Vagina (tissue), 2 donors: ENCODE results near the gene ZNF318. TPM values are rescaled to one million over a fixed set of nuclear protein-coding genes. Genes with fewer than 3 reads are reported as not detected.

ENCODE experiments used
- DNase-seq, 2 donors: peaks; one replicate each; pipeline ENCODE4 v3.0.0-alpha.2; 2017; ENCODE audit errors: extremely low spot score in 2 of 2
- H3K27ac ChIP-seq: fragments of 200-600 bp; sonication (generic); one replicate; pipeline ENCODE4 v1.5.1; 2019
- H3K27me3 ChIP-seq: fragments of 200-600 bp; sonication (generic); one replicate; pipeline ENCODE4 v1.5.1; 2019
- H3K36me3 ChIP-seq, 2 donors: fragments of 200-600 bp; sonication (generic); one replicate each; pipeline ENCODE4 v1.5.1; 2017 to 2019
- H3K4me1 ChIP-seq: fragments of 200-600 bp; sonication (generic); one replicate; pipeline ENCODE4 v1.5.1; 2019
- H3K4me3 ChIP-seq, 2 donors: fragments of 200-600 bp; sonication (generic); 1 replicate in 1 of 2; 2 replicates in 1 of 2; pipeline ENCODE4 v1.5.1; 2016 to 2019
- H3K9me3 ChIP-seq: fragments of 200-600 bp; sonication (generic); one replicate; pipeline ENCODE4 v1.5.1; 2019
- POLR2A ChIP-seq, 2 donors: fragments of 450-650 bp; IDR thresholded peaks; one replicate each; pipeline ENCODE4 v1.6.1; 2017; ENCODE audit warnings: antibody characterized with exemption in 2 of 2, mild to moderate bottlenecking in 2 of 2, moderate library complexity in 2 of 2
- POLR2AphosphoS5 ChIP-seq, 2 donors: sonication (generic); formaldehyde crosslinking; IDR thresholded peaks; one replicate each; pipeline ENCODE4 v1.9.0; 2017; ENCODE audit warnings: antibody characterized with exemption in 2 of 2, mild to moderate bottlenecking in 2 of 2, low read depth in 1 of 2; ENCODE audit not compliant: insufficient read depth in 1 of 2
- intact Hi-C: fragments of 100-400 bp; cut with DNase I; formaldehyde crosslinking; loops from one replicate; pipeline ENCODE4 v1.15.1; 2023
- total RNA-seq: library from RNA; depleted of rRNA; stranded (reverse); fragments of >200 nt; gene quantifications from one replicate; pipeline ENCODE4 v1.2.3, GENCODE V29; 2016
- TF ChIP-seq, protein P1 (sequence below), 3 experiments: fragments of 450-650 bp in 2 of 3; fragments of 200-600 bp in 1 of 3; sonication (generic) in 1 of 3; IDR thresholded peaks; one replicate each; pipeline ENCODE4 v1.5.1; 2017 to 2019; ENCODE audit warnings: antibody characterized with exemption in 3 of 3, mild to moderate bottlenecking in 2 of 3, moderate library complexity in 2 of 3

The ZNF318 gene
- total RNA-seq, 1 donor from 2014 or later = 17.2 TPM

DNA sequence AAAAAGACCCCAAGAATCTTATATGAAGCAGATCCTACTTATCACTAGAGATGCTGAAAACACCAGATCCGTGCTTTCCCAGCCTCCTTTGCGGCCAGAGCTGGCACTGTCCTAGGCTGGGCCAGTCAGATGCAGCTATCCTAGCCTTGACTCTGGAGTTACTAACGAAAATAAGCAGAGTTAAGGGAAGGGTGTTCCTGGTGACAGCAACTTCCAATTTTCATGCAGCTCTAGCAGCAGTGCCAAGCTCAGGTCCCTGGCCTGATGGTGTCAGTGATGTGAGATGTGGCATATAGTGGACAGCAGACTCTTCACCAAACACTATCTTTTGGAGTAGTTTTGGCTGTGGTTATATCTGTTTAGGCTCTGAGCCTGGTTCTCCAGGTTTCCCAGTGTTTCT, 32.3 kb upstream of the ZNF318 start:
- Histone ChIP-seq H3K36me3 (no peaks in the 10 kb centered on the region), H3K4me1 (no peaks in the 10 kb centered on the region), H3K27me3 (no peaks in the 10 kb centered on the region), H3K9me3 (no peaks in the 10 kb centered on the region), H3K27ac (no peak overlapping the region), H3K4me3 (no peak overlapping the region)
- TF ChIP-seq, protein P1, sequence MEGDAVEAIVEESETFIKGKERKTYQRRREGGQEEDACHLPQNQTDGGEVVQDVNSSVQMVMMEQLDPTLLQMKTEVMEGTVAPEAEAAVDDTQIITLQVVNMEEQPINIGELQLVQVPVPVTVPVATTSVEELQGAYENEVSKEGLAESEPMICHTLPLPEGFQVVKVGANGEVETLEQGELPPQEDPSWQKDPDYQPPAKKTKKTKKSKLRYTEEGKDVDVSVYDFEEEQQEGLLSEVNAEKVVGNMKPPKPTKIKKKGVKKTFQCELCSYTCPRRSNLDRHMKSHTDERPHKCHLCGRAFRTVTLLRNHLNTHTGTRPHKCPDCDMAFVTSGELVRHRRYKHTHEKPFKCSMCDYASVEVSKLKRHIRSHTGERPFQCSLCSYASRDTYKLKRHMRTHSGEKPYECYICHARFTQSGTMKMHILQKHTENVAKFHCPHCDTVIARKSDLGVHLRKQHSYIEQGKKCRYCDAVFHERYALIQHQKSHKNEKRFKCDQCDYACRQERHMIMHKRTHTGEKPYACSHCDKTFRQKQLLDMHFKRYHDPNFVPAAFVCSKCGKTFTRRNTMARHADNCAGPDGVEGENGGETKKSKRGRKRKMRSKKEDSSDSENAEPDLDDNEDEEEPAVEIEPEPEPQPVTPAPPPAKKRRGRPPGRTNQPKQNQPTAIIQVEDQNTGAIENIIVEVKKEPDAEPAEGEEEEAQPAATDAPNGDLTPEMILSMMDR (IDR thresholded peaks at IDR 0.05) = no peak
- DNase-seq = no peak
- intact Hi-C loops = no loop called here

DNA sequence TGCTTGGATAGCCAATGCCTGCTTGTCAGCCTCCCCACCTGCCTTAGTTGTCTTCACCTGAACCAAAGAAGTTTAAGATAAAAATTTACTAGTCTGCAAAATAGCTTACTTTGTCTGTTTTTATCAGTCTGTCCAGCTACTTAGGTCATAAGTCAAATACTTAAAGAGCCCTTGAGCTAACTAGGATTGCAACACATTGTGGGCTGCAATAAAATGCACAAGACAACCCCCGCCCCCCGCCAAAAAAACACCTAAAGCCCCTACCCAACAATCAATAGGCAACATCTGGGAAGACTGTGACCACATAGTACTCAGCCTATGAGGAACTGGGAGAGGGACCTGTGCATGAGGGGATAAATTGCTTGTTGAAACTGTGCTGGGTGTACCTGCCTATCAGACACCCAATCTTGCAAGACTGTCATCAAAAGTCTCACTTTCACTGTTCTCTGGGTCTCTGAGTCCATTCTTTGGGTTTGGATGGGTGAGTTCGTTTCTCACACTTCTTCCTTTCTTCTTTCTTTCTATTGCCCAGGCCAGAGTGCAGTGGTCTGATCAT, 30.6 kb upstream of the ZNF318 start:
- intact Hi-C loops = no loop called here

DNA sequence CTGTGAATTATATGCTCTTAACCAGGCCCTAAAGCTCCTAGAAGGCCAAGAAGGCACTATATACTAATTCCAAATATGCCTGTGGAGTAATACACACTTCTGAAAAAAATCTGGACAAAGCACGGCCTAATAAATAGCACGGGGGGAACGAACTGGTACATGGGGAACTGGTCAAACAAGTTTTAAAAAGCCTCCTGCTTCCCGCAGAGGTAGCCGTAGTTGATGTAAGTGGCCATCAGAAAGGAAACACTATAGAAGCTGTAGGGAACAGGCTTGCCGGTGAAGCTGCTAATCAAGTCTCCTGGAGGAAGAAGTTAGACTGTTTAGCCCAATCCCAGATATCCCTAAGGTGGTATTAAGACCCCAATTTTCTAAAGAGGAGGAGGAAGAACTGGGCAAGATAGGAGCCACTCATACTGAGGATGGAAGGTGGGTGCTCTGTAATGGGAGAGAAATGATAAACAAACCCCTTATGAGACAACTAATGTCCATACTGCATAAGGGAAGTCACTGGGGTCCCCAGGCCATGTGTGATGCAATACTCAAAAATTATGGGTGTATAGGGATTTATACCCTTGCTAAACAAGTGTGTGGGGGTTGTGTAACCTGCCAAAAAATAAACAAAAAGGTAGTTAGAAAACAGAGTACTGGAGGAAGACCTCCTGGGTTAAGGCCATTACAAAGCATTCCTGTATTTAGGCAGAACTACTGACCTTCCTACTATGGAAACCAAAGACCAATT, 27.1 kb upstream of the ZNF318 start:
- DNase-seq = no peak
- H3K27me3 ChIP-seq = no peaks in the 10 kb centered on the region
- H3K36me3 ChIP-seq = no peaks in the 10 kb centered on the region
- no peak overlapping the region for H3K27ac ChIP-seq
- TF ChIP-seq POLR2AphosphoS5 (IDR thresholded peaks at IDR 0.05; ENCODE audit: insufficient read depth in 1 of 2, low read depth in 1 of 2) = no peak
- TF ChIP-seq, protein P1 (IDR thresholded peaks at IDR 0.05) = no peak
- no peak for TF ChIP-seq POLR2A (IDR thresholded peaks at IDR 0.05)
- H3K4me3 ChIP-seq = no peak overlapping the region
- no peaks in the 10 kb centered on the region for H3K4me1 ChIP-seq
- no peaks in the 10 kb centered on the region for H3K9me3 ChIP-seq
- intact Hi-C loops = no loop called here

More for the DNA sequence above, 30.6 kb upstream of the ZNF318 start:
- TF ChIP-seq, protein P1 (IDR thresholded peaks at IDR 0.05) = no peak
- TF ChIP-seq POLR2A (IDR thresholded peaks at IDR 0.05) = no peak
- TF ChIP-seq POLR2AphosphoS5 (IDR thresholded peaks at IDR 0.05; ENCODE audit: insufficient read depth in 1 of 2, low read depth in 1 of 2) = no peak
- Histone ChIP-seq H3K27me3 (no peaks in the 10 kb centered on the region), H3K9me3 (no peaks in the 10 kb centered on the region), H3K36me3 (no peaks in the 10 kb centered on the region), H3K27ac (no peak overlapping the region), H3K4me1 (no peaks in the 10 kb centered on the region), H3K4me3 (no peak overlapping the region)
- DNase-seq = no peak

DNA sequence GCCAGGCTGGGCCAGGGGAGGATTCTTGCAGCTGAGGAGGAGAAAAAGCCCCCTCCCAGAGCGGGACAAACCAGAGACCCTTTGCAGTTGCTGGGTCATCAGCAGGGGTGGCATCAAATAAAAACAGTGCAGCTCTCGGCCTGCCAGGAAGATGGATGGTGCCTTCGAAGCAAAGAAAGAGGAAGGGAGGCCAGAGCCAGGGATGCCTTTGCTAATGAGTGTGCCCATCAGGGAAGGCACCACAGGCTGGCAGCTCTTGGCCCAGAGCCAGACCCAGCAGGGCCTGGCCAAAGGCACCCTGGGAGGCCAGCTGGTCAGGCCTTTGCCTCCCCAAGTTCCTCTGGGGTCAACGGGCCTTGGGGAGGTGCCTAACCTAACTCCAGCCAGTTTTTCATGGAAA, 26.3 kb upstream of the ZNF318 start:
- H3K27ac ChIP-seq = no peak overlapping the region
- TF ChIP-seq, protein P1 (IDR thresholded peaks at IDR 0.05) = no peak
- TF ChIP-seq POLR2AphosphoS5 (IDR thresholded peaks at IDR 0.05; ENCODE audit: insufficient read depth in 1 of 2, low read depth in 1 of 2) = no peak
- TF ChIP-seq POLR2A (IDR thresholded peaks at IDR 0.05) = no peak
- no peaks in the 10 kb centered on the region for H3K36me3 ChIP-seq
- no peak for DNase-seq
- no peaks in the 10 kb centered on the region for H3K4me1 ChIP-seq
- H3K9me3 ChIP-seq = no peaks in the 10 kb centered on the region
- H3K4me3 ChIP-seq = no peak overlapping the region
- intact Hi-C loops = no loop called here
- H3K27me3 ChIP-seq = no peaks in the 10 kb centered on the region

DNA sequence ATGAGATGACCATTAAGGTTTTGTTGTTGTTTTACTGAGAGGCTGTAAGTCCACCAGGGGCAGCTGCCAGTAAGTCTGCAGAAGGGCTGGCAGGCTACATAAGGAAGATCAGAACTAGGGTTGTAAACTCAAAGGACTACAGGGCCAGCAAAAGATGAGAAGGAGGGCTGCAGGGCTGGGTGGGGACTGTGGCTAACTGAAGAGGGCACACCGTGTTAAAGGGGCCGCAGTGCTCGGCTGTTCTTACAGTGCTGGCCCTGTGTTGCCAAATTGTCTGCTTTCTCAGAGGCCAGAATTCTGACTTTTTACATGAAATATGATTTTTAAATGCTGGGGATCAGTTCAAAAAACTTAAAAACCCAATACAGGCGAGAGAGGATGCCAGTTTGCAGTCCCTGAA, 25.5 kb upstream of the ZNF318 start:
- Histone ChIP-seq H3K27me3 (no peaks in the 10 kb centered on the region), H3K9me3 (no peaks in the 10 kb centered on the region), H3K36me3 (no peaks in the 10 kb centered on the region), H3K4me1 (no peaks in the 10 kb centered on the region), H3K4me3 (no peak overlapping the region), H3K27ac (no peak overlapping the region)
- DNase-seq = no peak
- intact Hi-C loops = no loop called here
- TF ChIP-seq POLR2AphosphoS5 (IDR thresholded peaks at IDR 0.05; ENCODE audit: insufficient read depth in 1 of 2, low read depth in 1 of 2) (no peak), POLR2A (IDR thresholded peaks at IDR 0.05) (no peak)
- TF ChIP-seq, protein P1 (IDR thresholded peaks at IDR 0.05) = no peak
